IPS-11a (cell line): ENCODE results near the gene ADAMTSL1.

Experiments used
- H3K4me3 ChIP-seq: one replicate; pipeline ENCODE4 v1.5.1; 2013; ENCODE audit warnings: low read depth, low read length, control low read depth

Gene ADAMTSL1

GRCh38 chr9:18473652-18474279 is at the start of gene ADAMTSL1:
Gene ADAMTSL1 (plus strand): TSS chr9:18474153. CDS start chr9:18474233, 80 bp downstream.
- peak within 1 kb of the TSS; percentile 29 for H3K4me3 ChIP-seq

- H3K4me3 ChIP-seq: no peak overlapping the region
Measured at GRCh38 chr9:18427691-18428090, 46.3 kb upstream of the ADAMTSL1 start.

- no peak overlapping the region for H3K4me3 ChIP-seq
Measured at GRCh38 chr9:18428661-18429060, 45.3 kb upstream of the ADAMTSL1 start.

- no peak overlapping the region for H3K4me3 ChIP-seq
Measured at GRCh38 chr9:18429070-18429469, 44.9 kb upstream of the ADAMTSL1 start.

- no peak overlapping the region for H3K4me3 ChIP-seq
Measured at GRCh38 chr9:18433620-18434019, 40.3 kb upstream of the ADAMTSL1 start.

GRCh38 chr9:18437315-18438201 is 36.4 kb upstream of the ADAMTSL1 start:
- H3K4me3 ChIP-seq: no peak overlapping the region

GRCh38 chr9:18438300-18438925 is 35.5 kb upstream of the ADAMTSL1 start:
- H3K4me3 ChIP-seq: no peak overlapping the region

- no peak overlapping the region for H3K4me3 ChIP-seq
Measured at GRCh38 chr9:18438951-18439350, 35.0 kb upstream of the ADAMTSL1 start.

GRCh38 chr9:18441261-18441660 is 32.7 kb upstream of the ADAMTSL1 start:
- H3K4me3 ChIP-seq: no peak overlapping the region

GRCh38 chr9:18442629-18443491 is 31.1 kb upstream of the ADAMTSL1 start:
- H3K4me3 ChIP-seq: no peak overlapping the region

- H3K4me3 ChIP-seq: no peak overlapping the region
Measured at GRCh38 chr9:18447131-18447530, 26.8 kb upstream of the ADAMTSL1 start.

- no peak overlapping the region for H3K4me3 ChIP-seq
Measured at GRCh38 chr9:18447541-18447940, 26.4 kb upstream of the ADAMTSL1 start.

- H3K4me3 ChIP-seq: no peak overlapping the region
Measured at GRCh38 chr9:18448101-18448500, 25.9 kb upstream of the ADAMTSL1 start.

- no peak overlapping the region for H3K4me3 ChIP-seq
Measured at GRCh38 chr9:18451406-18451805, 22.5 kb upstream of the ADAMTSL1 start.

GRCh38 chr9:18452276-18452675 is 21.7 kb upstream of the ADAMTSL1 start:
- no peak overlapping the region for H3K4me3 ChIP-seq

- H3K4me3 ChIP-seq: no peak overlapping the region
Measured at GRCh38 chr9:18456624-18457237, 17.2 kb upstream of the ADAMTSL1 start.

GRCh38 chr9:18457510-18457909 is 16.4 kb upstream of the ADAMTSL1 start:
- no peak overlapping the region for H3K4me3 ChIP-seq

GRCh38 chr9:18459962-18460584 is 13.9 kb upstream of the ADAMTSL1 start:
- H3K4me3 ChIP-seq: no peak overlapping the region

- no peak overlapping the region for H3K4me3 ChIP-seq
Measured at GRCh38 chr9:18461496-18461895, 12.5 kb upstream of the ADAMTSL1 start.

- H3K4me3 ChIP-seq: no peak overlapping the region
Measured at GRCh38 chr9:18463991-18464390, 10.0 kb upstream of the ADAMTSL1 start.
